ENCODE data around the gene WWC2. TPM values are rescaled to one million over a fixed set of nuclear protein-coding genes. Genes with fewer than 3 reads are reported as not detected.

Gene WWC2
- total RNA-seq, 1 experiment from 2014 or later: 80.3 TPM

DNA sequence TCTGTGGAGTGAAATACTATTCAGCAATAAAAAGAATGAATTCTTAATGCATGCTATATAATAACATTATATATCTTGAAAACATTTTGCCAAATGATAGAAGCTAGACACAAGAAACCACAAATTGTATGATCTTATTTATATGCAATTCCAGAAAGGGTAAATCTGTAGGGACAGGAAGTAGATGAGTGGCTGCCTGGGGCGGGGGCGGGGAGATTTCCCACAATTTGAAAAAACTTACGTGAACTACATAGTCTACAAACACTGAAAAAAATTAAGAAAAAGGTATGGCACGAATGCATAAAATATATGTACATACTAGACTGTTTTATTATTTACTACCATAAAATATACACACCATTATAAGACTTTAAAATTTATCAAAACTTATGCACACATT, 81.6 kb downstream of the WWC2 start:
- ATAC-seq (no peak), DNase-seq (ENCODE audit: low read depth, low spot score) (no peak)
- no TSS peak for BruUV-seq (replicated peaks)
- TF ChIP-seq POLR2AphosphoS5 (IDR thresholded peaks at IDR 0.05; ENCODE audit: low read depth, low read length) (no peak), CTCF (IDR thresholded peaks at IDR 0.05) (no peak), REST (IDR thresholded peaks at IDR 0.05; ENCODE audit: insufficient read depth in 1 of 2, low read depth in 2 of 2, low read length in 1 of 2) (no peak), TCF7L2 (IDR thresholded peaks at IDR 0.05; ENCODE audit: low read depth, low read length) (no peak), SIN3A (IDR thresholded peaks at IDR 0.05; ENCODE audit: borderline replicate concordance, insufficient read depth, low read depth, low read length) (no peak)
- Histone ChIP-seq H3K27me3 (ENCODE audit: control insufficient read depth, insufficient read depth, low read length) (no peaks in the 10 kb centered on the region), H3K4me3 (ENCODE audit: low read depth in 2 of 2, low read length in 2 of 2) (no peak overlapping the region), H3K27ac (ENCODE audit: low read length) (no peak overlapping the region), H3K9me3 (ENCODE audit: control insufficient read depth, insufficient read depth, low read depth, low read length) (no peaks in the 10 kb centered on the region), H3K36me3 (ENCODE audit: control insufficient read depth, insufficient read depth, low read length) (no peaks in the 10 kb centered on the region), H3K4me1 (ENCODE audit: control insufficient read depth, insufficient read depth, low read length) (peaks cover 50% of the 10 kb centered on the region)
- POLR2A ChIA-PET: no interaction called here
- CTCF ChIA-PET: interaction anchor here (0.6 kb wide), 1 partner anchor 63 kb away, joined by 4 read pairs; no protein-coding TSS in a partner anchor
- in situ Hi-C loops (cut with HindIII; ENCODE audit: low pct_unique_long_range_greater_than_20kb, low sequenced_read_pairs): no loop called here
- intact Hi-C loops (cut with micrococcal nuclease; ENCODE audit: unreplicated experiment): no loop called here

GRCh38 chr4:183181081-183181480, 82.0 kb downstream of the WWC2 start:
- no peak overlapping the region for H3K27ac ChIP-seq (ENCODE audit: low read length)
- ChIA-PET CTCF (interaction anchor here (0.6 kb wide), 1 partner anchor 64 kb away, joined by 4 read pairs; no protein-coding TSS in a partner anchor), POLR2A (no interaction called here)
- H3K4me3 ChIP-seq (ENCODE audit: low read depth in 2 of 2, low read length in 2 of 2): no peak overlapping the region
- no peak for ATAC-seq
- no peaks in the 10 kb centered on the region for H3K36me3 ChIP-seq (ENCODE audit: control insufficient read depth, insufficient read depth, low read length)
- H3K4me1 ChIP-seq (ENCODE audit: control insufficient read depth, insufficient read depth, low read length): peaks cover 45% of the 10 kb centered on the region
- intact Hi-C loops (cut with micrococcal nuclease; ENCODE audit: unreplicated experiment): no loop called here
- no peaks in the 10 kb centered on the region for H3K9me3 ChIP-seq (ENCODE audit: control insufficient read depth, insufficient read depth, low read depth, low read length)
- H3K27me3 ChIP-seq (ENCODE audit: control insufficient read depth, insufficient read depth, low read length): no peaks in the 10 kb centered on the region
- no peak for TF ChIP-seq POLR2AphosphoS5 (IDR thresholded peaks at IDR 0.05; ENCODE audit: low read depth, low read length)
- no peak for TF ChIP-seq CTCF (IDR thresholded peaks at IDR 0.05)
- TF ChIP-seq TCF7L2 (IDR thresholded peaks at IDR 0.05; ENCODE audit: low read depth, low read length): no peak
- no peak for TF ChIP-seq REST (IDR thresholded peaks at IDR 0.05; ENCODE audit: insufficient read depth in 1 of 2, low read depth in 2 of 2, low read length in 1 of 2)
- no peak for TF ChIP-seq SIN3A (IDR thresholded peaks at IDR 0.05; ENCODE audit: borderline replicate concordance, insufficient read depth, low read depth, low read length)
- no peak for DNase-seq (ENCODE audit: low read depth, low spot score)
- BruUV-seq (replicated peaks): no TSS peak
- in situ Hi-C loops (cut with HindIII; ENCODE audit: low pct_unique_long_range_greater_than_20kb, low sequenced_read_pairs): no loop called here
